ENCODE results near the gene PRMT2. TPM values are rescaled to one million over a fixed set of nuclear protein-coding genes. Genes with fewer than 3 reads are reported as not detected.

Gene PRMT2
- total RNA-seq, 4 donors from 2014 or later = 102 to 113 (median 107) TPM

DNA sequence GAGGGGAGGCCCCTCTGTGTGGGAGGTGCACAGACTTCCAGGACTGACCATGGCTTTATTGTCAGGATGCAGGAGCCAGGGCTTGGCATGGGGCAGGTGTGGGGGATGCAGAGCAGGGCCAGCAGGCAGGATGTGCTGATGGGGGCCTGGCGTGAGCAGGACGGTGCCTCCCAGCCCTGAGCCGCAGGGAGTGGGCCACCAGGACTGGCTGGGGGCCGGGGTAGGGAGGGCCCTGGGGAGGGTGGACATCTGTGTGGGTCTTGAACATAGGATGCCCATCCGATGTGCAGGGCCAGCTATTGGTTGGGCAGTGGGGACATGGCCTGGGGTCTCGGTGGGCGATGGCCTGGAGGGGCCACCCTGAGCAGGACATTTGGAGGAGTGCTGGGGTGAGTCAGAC lies 15.6 kb downstream of the PRMT2 start:
- Histone ChIP-seq H3K4me3 (no peak overlapping the region), H3K27ac (no peak overlapping the region), H3K27me3 (no peaks in the 10 kb centered on the region), H3K4me1 (no peaks in the 10 kb centered on the region), H3K9me3 (peaks cover 7% of the 10 kb centered on the region), H3K36me3 (peaks cover 97% of the 10 kb centered on the region)
- DNase-seq (ENCODE audit: low spot score in 2 of 2) = no peak
- TF ChIP-seq EP300 (IDR thresholded peaks at IDR 0.05) (no peak), POLR2AphosphoS5 (IDR thresholded peaks at IDR 0.05) (no peak), POLR2A (IDR thresholded peaks at IDR 0.05) (no peak)
- TF ChIP-seq, protein P1, sequence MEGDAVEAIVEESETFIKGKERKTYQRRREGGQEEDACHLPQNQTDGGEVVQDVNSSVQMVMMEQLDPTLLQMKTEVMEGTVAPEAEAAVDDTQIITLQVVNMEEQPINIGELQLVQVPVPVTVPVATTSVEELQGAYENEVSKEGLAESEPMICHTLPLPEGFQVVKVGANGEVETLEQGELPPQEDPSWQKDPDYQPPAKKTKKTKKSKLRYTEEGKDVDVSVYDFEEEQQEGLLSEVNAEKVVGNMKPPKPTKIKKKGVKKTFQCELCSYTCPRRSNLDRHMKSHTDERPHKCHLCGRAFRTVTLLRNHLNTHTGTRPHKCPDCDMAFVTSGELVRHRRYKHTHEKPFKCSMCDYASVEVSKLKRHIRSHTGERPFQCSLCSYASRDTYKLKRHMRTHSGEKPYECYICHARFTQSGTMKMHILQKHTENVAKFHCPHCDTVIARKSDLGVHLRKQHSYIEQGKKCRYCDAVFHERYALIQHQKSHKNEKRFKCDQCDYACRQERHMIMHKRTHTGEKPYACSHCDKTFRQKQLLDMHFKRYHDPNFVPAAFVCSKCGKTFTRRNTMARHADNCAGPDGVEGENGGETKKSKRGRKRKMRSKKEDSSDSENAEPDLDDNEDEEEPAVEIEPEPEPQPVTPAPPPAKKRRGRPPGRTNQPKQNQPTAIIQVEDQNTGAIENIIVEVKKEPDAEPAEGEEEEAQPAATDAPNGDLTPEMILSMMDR (IDR thresholded peaks at IDR 0.05) = no peak
- 100% methylated on average over 3 of the region's 7 CpGs for WGBS

DNA sequence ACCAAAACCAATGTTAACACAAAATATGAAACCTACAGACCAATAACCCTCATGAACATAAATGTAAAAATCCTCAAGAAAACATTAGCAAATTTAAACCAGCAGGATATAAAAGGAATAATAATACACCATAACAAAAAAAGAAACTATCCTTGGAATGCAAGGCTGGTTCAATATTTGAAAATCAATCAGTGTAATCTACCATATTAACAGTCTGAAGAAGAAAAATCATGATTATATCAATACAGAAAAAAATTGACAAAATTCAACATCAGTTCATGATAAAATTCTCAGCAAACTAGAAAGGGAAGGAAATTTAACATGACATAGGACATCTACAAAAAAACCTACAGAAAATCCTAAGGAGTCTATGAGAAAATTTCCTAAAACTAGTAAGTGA lies 19.8 kb downstream of the PRMT2 start:
- peaks cover 89% of the 10 kb centered on the region for H3K36me3 ChIP-seq

DNA sequence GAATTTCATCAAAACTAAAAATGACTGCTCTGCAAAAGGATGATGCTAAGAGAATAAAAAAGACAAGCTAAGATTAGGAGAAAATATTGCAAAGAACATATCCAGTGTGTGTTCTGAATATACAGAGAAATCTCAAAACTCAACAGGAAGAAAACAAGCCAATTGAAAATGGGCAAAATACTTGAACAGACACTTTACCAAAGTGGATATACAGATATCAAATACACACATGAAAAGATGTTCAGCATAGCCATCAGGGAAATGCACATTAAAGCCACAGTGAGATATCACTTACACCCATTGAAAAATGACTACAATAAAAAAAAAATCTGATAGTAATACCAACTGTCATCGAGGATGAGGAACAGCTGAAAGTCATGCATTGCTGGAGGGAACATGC lies 21.3 kb downstream of the PRMT2 start:
- Histone ChIP-seq H3K9me3 (peaks cover 7% of the 10 kb centered on the region), H3K4me3 (no peak overlapping the region), H3K36me3 (peaks cover 77% of the 10 kb centered on the region), H3K27ac (no peak overlapping the region), H3K4me1 (peaks cover 5% of the 10 kb centered on the region), H3K27me3 (no peaks in the 10 kb centered on the region)
- DNase-seq (ENCODE audit: low spot score in 2 of 2) = no peak
- no peak for TF ChIP-seq EP300 (IDR thresholded peaks at IDR 0.05)
- TF ChIP-seq, protein P1 (IDR thresholded peaks at IDR 0.05) = no peak
- no peak for TF ChIP-seq POLR2AphosphoS5 (IDR thresholded peaks at IDR 0.05)
- TF ChIP-seq POLR2A (IDR thresholded peaks at IDR 0.05) = no peak
- 93% methylated on average over 1 of the region's 1 CpG for WGBS

More for the DNA sequence above, 19.8 kb downstream of the PRMT2 start:
- no peak for DNase-seq (ENCODE audit: low spot score in 2 of 2)
- Histone ChIP-seq H3K4me3 (no peak overlapping the region), H3K27me3 (no peaks in the 10 kb centered on the region), H3K9me3 (peaks cover 7% of the 10 kb centered on the region), H3K4me1 (no peaks in the 10 kb centered on the region), H3K27ac (no peak overlapping the region)
- TF ChIP-seq POLR2AphosphoS5 (IDR thresholded peaks at IDR 0.05) (no peak), EP300 (IDR thresholded peaks at IDR 0.05) (no peak), POLR2A (IDR thresholded peaks at IDR 0.05) (no peak)
- TF ChIP-seq, protein P1 (IDR thresholded peaks at IDR 0.05) = no peak

DNA sequence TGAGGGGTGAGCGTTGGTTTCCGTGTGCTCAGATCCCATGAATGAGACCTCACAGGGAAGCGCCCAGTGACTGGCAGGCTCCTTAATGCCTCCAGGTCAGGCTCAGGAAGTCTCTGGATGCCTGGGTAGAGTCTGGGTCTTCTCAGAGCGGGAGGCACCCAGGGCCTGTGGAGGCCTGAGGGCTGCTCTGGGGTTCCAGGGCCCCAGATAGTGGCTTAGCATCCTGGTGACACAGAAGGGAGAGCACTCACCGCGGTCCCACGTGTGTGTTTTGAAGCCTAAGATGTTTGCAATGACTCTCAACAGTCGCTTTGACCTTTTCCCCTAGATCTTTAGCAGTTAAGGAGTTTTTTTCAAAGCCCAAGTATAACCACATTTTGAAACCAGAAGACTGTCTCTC lies 25.0 kb downstream of the PRMT2 start:
- DNase-seq (ENCODE audit: low spot score in 2 of 2) = no peak
- Histone ChIP-seq H3K4me1 (peaks cover 15% of the 10 kb centered on the region), H3K27me3 (no peaks in the 10 kb centered on the region), H3K4me3 (no peak overlapping the region), H3K36me3 (peaks cover 58% of the 10 kb centered on the region), H3K27ac (no peak overlapping the region), H3K9me3 (no peaks in the 10 kb centered on the region)
- TF ChIP-seq POLR2AphosphoS5 (IDR thresholded peaks at IDR 0.05) (no peak), EP300 (IDR thresholded peaks at IDR 0.05) (no peak), POLR2A (IDR thresholded peaks at IDR 0.05) (no peak)
- TF ChIP-seq, protein P1 (IDR thresholded peaks at IDR 0.05) = no peak
- 85% methylated on average over 7 of the region's 8 CpGs for WGBS

DNA sequence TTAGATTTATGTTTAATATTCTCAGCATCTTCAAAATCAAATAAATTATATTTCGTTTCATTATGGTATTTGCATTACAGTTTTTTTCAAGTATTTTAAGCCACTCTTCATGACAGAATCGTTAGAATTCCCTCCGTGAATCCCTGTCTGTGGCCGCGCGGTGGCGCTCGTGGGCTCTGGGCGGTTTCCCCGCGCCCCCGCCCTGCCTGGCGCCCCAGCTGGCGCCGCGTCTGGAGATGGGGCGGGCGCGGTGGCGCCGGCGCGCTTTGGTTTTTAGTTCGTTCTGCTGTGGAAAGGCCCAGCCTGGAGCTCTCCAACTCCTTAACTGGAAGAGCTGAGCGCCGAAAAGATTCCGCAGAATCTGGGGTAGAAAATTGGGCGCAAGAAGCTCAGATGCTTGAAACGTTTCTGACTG lies 25.7 kb downstream of the PRMT2 start:
- Histone ChIP-seq H3K27me3 (no peaks in the 10 kb centered on the region), H3K36me3 (peaks cover 52% of the 10 kb centered on the region), H3K4me3 (peak overlapping the region; percentile 31), H3K27ac (no peak overlapping the region), H3K9me3 (no peaks in the 10 kb centered on the region), H3K4me1 (peaks cover 15% of the 10 kb centered on the region)
- no peak for DNase-seq (ENCODE audit: low spot score in 2 of 2)
- TF ChIP-seq, protein P1 (IDR thresholded peaks at IDR 0.05) = peak; percentile 56 to 91
- TF ChIP-seq POLR2A (IDR thresholded peaks at IDR 0.05) = no peak
- WGBS = 41% methylated on average over 29 of the region's 29 CpGs
